Spleen (tissue), 7 donors: ENCODE data around the gene TTLL1.

ENCODE experiments used
- CTCF ChIP-seq, 11 experiments: fragments of 200-600 bp in 7 of 11; fragments of 450-650 bp in 4 of 11; sonication (generic) in 4 of 11; IDR thresholded peaks in 8 of 11; conservative IDR thresholded peaks in 3 of 11; 1 replicate in 7 of 11; 2 replicates in 4 of 11; pipeline versions ENCODE4 v1.4.0 to v1.8.0; 2016 to 2021; ENCODE audit warnings: antibody characterized with exemption in 11 of 11, inconsistent platforms in 4 of 11, mild to moderate bottlenecking in 1 of 11
- POLR2A ChIP-seq, 3 donors: fragments of 450-650 bp; IDR thresholded peaks; one replicate each; pipeline ENCODE4 v1.5.1; 2017; ENCODE audit warnings: antibody characterized with exemption in 3 of 3, mild to moderate bottlenecking in 1 of 3
- POLR2AphosphoS5 ChIP-seq, 3 donors: sonication (generic); formaldehyde crosslinking; IDR thresholded peaks; one replicate each; pipeline ENCODE4 v1.5.1; 2017; ENCODE audit warnings: antibody characterized with exemption in 3 of 3
- donor health status: DM: no; HTN: no; CAD: no; lungs with moderate emphysema.
- donor health status: DM: no; HTN: no; CAD: no.
- donor health status: DM: no; HTN: no; CAD: no.

- no peak for TF ChIP-seq CTCF (IDR thresholded peaks at IDR 0.05 in 8 of 11, conservative IDR thresholded peaks at IDR 0.05 in 3 of 11)
- no peak for TF ChIP-seq POLR2AphosphoS5 (IDR thresholded peaks at IDR 0.05)
- TF ChIP-seq POLR2A (IDR thresholded peaks at IDR 0.05): no peak
These were observed 7.2 kb upstream of the TTLL1 start for GRCh38 chr22:43096420-43096819.
